ENCODE measurements around the gene PARP1. TPM values are rescaled to one million over a fixed set of nuclear protein-coding genes. Genes with fewer than 3 reads are reported as not detected.

PARP1 gene
- polyA plus RNA-seq, 3 donors = 17.7 to 30.0 (median 23.3) TPM

GRCh38 chr1:226405411-226405988 is 2.4 kb downstream of the PARP1 start:
- Histone ChIP-seq H3K9ac (ENCODE audit: insufficient read depth, low read length, poor library complexity, severe bottlenecking) (no peak overlapping the region), H3K27me3 (ENCODE audit: control insufficient read depth in 2 of 2, insufficient read depth in 2 of 2, low read length in 2 of 2) (no peaks in the 10 kb centered on the region), H4K20me1 (ENCODE audit: insufficient read depth, low read length) (peaks cover 53% of the 10 kb centered on the region), H3K4me2 (replicated peaks; ENCODE audit: extremely low read depth, low read length, poor library complexity, severe bottlenecking) (peak overlapping the region; percentile 7), H3K36me3 (replicated peaks in 1 of 2; ENCODE audit: control insufficient read depth in 1 of 2, insufficient read depth in 2 of 2, low read length in 2 of 2) (peaks cover 24 to 26% of the 10 kb centered on the region in 2 donors), H3K4me3 (replicated peaks in 1 of 3; ENCODE audit: low read depth in 2 of 3, low read length in 3 of 3) (no peak overlapping the region), H3K4me1 (ENCODE audit: control insufficient read depth in 1 of 2, insufficient read depth in 2 of 2, low read length in 2 of 2) (peaks cover 27 to 40% of the 10 kb centered on the region in 2 donors), H3K9me3 (replicated peaks in 1 of 2; ENCODE audit: control insufficient read depth in 1 of 2, insufficient read depth in 1 of 2, low read length in 2 of 2) (no peaks in the 10 kb centered on the region), H2AFZ (ENCODE audit: insufficient read depth, low read depth, low read length, poor library complexity, severe bottlenecking) (peak overlapping the region; percentile 36), H3K79me2 (ENCODE audit: insufficient read depth, low read length) (peaks cover 67% of the 10 kb centered on the region), H3K27ac (ENCODE audit: low read depth in 1 of 2, low read length in 2 of 2) (peak overlapping the region in 1 of 2 donors; percentile 76)
- 45% methylated on average over 12 of the region's 16 CpGs for WGBS (ENCODE audit: insufficient coverage)
- intact Hi-C loops (cut with micrococcal nuclease) = no loop called here
- Mint-ChIP-seq H3K4me1 (peaks cover 42% of the 10 kb centered on the region), H3K27me3 (ENCODE audit: low read depth in 3 of 3) (no peaks in the 10 kb centered on the region), H3K27ac (peak overlapping the region in 6 of 7 donors; percentile 4 to 69 (median 34)), H3K9me3 (peaks cover 0 to 2% (median 0%) of the 10 kb centered on the region in 7 donors), H3K4me3 (peak overlapping the region; percentile 25 to 63), H3K36me3 (peaks cover 17 to 20% of the 10 kb centered on the region in 2 donors)
- DNase-seq = no peak
- TF ChIP-seq, protein P1, sequence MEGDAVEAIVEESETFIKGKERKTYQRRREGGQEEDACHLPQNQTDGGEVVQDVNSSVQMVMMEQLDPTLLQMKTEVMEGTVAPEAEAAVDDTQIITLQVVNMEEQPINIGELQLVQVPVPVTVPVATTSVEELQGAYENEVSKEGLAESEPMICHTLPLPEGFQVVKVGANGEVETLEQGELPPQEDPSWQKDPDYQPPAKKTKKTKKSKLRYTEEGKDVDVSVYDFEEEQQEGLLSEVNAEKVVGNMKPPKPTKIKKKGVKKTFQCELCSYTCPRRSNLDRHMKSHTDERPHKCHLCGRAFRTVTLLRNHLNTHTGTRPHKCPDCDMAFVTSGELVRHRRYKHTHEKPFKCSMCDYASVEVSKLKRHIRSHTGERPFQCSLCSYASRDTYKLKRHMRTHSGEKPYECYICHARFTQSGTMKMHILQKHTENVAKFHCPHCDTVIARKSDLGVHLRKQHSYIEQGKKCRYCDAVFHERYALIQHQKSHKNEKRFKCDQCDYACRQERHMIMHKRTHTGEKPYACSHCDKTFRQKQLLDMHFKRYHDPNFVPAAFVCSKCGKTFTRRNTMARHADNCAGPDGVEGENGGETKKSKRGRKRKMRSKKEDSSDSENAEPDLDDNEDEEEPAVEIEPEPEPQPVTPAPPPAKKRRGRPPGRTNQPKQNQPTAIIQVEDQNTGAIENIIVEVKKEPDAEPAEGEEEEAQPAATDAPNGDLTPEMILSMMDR (IDR thresholded peaks at IDR 0.05) = no peak

DNA sequence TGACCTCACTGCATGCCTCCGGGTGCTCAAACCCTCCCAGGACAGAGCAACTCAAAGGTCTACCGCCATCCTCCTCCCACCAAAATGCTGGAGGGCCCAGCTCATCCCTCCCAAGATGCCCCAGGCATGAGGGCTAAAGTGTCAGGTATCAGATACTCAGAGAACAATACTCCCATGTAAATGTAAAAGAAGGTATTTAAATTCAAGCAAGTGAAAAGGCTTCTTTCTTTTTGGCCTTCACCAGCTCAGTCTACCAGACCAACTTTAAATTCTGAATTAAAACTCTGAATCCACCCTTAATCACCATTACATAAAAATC is 3.0 kb downstream of the PARP1 start:
- Histone ChIP-seq H3K27me3 (ENCODE audit: control insufficient read depth in 2 of 2, insufficient read depth in 2 of 2, low read length in 2 of 2) (no peaks in the 10 kb centered on the region), H3K4me1 (ENCODE audit: control insufficient read depth in 1 of 2, insufficient read depth in 2 of 2, low read length in 2 of 2) (peaks cover 27 to 40% of the 10 kb centered on the region in 2 donors), H3K36me3 (replicated peaks in 1 of 2; ENCODE audit: control insufficient read depth in 1 of 2, insufficient read depth in 2 of 2, low read length in 2 of 2) (peaks cover 27 to 33% of the 10 kb centered on the region in 2 donors), H3K9me3 (replicated peaks in 1 of 2; ENCODE audit: control insufficient read depth in 1 of 2, insufficient read depth in 1 of 2, low read length in 2 of 2) (no peaks in the 10 kb centered on the region), H4K20me1 (ENCODE audit: insufficient read depth, low read length) (peaks cover 53% of the 10 kb centered on the region), H3K4me3 (replicated peaks in 1 of 3; ENCODE audit: low read depth in 2 of 3, low read length in 3 of 3) (no peak overlapping the region), H2AFZ (ENCODE audit: insufficient read depth, low read depth, low read length, poor library complexity, severe bottlenecking) (no peak overlapping the region), H3K27ac (ENCODE audit: low read depth in 1 of 2, low read length in 2 of 2) (peak overlapping the region in 1 of 2 donors; percentile 76), H3K79me2 (ENCODE audit: insufficient read depth, low read length) (peaks cover 73% of the 10 kb centered on the region), H3K9ac (ENCODE audit: insufficient read depth, low read length, poor library complexity, severe bottlenecking) (no peak overlapping the region), H3K4me2 (replicated peaks; ENCODE audit: extremely low read depth, low read length, poor library complexity, severe bottlenecking) (no peak overlapping the region)
- H3K27me3 Mint-ChIP-seq (ENCODE audit: low read depth in 3 of 3) = no peaks in the 10 kb centered on the region
- TF ChIP-seq, protein P1 (IDR thresholded peaks at IDR 0.05) = no peak
- peaks cover 42% of the 10 kb centered on the region for H3K4me1 Mint-ChIP-seq
- no peak overlapping the region for H3K27ac Mint-ChIP-seq
- intact Hi-C loops (cut with micrococcal nuclease) = no loop called here
- peaks cover 0 to 2% (median 0%) of the 10 kb centered on the region in 7 donors for H3K9me3 Mint-ChIP-seq
- WGBS (ENCODE audit: insufficient coverage) = 94% methylated on average over 2 of the region's 2 CpGs
- no peak for DNase-seq
- peaks cover 23 to 26% of the 10 kb centered on the region in 2 donors for H3K36me3 Mint-ChIP-seq
- no peak overlapping the region for H3K4me3 Mint-ChIP-seq

Measured in CD14-positive monocyte (primary cell).